ENCODE measurements around the gene CLDN3. TPM values are rescaled to one million over a fixed set of nuclear protein-coding genes. Genes with fewer than 3 reads are reported as not detected.
"Not testable (repeated sequence)": the region's sequence is repeated elsewhere in the genome, so short reads cannot be mapped to it uniquely, and the experiment has no call there.

CLDN3 gene
- total RNA-seq (2014; rRNA removed; shearing (Covaris generic)): not detected in 2 replicates

DNA sequence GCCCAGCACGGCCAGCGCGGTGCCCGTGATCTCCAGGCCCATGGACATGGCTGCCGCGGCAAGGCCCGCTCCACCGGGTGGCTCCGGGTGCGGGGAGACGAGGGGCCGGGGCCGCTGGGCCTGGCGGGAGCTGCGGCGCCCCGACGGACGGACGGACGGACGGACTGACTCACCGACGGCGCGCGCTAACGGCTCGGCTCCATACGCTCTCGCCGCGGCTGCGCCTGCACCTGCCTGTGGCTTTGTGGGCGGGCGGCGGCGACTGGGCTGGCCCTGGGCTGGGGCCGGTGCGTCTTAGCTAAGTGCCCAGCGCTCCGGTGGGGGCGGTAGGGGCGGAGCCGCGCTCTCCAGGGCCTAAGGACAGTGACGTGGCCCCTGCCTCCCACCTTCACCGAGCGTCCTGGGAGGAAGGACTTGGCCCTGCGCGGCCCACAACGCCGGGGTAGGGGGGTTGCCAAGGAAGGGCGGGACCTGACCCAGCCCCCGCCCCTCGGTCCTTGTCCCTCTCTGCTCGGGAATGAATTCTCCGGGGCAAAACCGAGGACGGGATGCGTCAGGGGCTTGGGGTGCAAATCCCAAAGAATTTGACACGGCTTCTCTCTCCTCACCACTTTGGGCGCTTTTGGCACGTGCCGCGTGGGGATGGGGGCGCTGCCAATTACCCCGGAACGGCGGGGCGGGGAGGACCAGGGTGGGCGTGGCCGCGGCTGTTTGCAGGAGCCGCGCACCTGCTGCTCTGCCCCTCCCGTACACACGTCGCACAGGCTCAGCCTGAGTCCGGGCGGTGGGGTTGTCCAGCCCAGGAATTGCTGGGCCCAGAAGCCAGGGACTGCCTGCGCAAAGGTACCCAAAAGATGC, at the start of gene CLDN3:
CLDN3 (minus strand) TSS at position 269 of the 858 bp plus-strand sequence; CDS start at position 48, 221 bp downstream.
- H3K4me3 ChIP-seq: no peak within 1 kb of the TSS
- no peak within 1 kb of the TSS for H3K27ac ChIP-seq
- no peaks in the 10 kb centered on the region for H3K27me3 ChIP-seq
- no peaks in the 10 kb centered on the region for H3K4me1 ChIP-seq
- H3K36me3 ChIP-seq: no peaks in the 10 kb centered on the region
- DNase-seq: peak; percentile 30 to 34
- H3K9me3 ChIP-seq (replicated peaks): no peaks in the 10 kb centered on the region

DNA sequence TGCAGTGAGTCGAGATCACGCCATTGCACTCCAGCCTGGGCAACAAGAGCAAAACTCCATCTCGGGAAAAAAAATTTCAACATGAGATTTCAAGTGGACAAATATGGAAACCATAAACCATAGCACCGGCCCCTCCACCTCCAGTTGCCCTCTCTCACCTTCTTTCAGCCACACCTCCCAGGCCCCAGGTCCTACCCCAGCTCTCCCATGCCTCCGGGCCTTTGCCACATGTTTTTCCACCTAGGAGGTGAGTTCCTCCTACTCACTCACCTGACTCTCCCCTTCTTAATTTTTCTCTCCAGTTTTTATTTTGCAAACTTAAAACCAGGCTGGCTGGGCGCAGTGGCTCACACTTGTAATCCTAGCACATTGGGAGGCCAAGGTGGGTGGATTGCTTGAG, 47.1 kb upstream of the CLDN3 start:
- Histone ChIP-seq H3K27ac (no peak overlapping the region), H3K4me3 (no peak overlapping the region), H3K9me3 (replicated peaks) (no peaks in the 10 kb centered on the region), H3K36me3 (no peaks in the 10 kb centered on the region), H3K4me1 (no peaks in the 10 kb centered on the region), H3K27me3 (no peaks in the 10 kb centered on the region)
- no peak for DNase-seq

DNA sequence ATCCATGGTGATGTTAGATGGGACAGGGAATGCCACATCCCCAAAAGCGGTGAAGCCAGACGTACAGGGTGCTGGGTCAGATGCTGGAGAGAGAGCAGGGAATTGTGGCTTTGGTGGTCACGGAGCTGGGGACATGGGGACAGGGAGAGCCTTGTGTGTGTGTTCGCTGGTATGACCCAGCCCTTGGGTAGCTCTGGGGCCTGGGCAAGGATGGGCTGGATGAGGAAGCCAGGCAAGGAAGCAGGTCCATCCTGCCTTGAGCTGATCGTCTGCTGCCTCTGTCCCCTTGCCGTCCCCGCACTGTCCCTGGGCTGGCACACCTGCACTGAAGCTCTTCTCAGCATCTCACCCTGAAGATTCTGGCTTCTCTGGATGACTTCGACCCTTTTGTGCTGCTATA, 45.4 kb upstream of the CLDN3 start:
- Histone ChIP-seq H3K27me3 (no peaks in the 10 kb centered on the region), H3K4me1 (no peaks in the 10 kb centered on the region), H3K27ac (no peak overlapping the region), H3K4me3 (no peak overlapping the region), H3K9me3 (replicated peaks) (no peaks in the 10 kb centered on the region), H3K36me3 (no peaks in the 10 kb centered on the region)
- no peak for DNase-seq

DNA sequence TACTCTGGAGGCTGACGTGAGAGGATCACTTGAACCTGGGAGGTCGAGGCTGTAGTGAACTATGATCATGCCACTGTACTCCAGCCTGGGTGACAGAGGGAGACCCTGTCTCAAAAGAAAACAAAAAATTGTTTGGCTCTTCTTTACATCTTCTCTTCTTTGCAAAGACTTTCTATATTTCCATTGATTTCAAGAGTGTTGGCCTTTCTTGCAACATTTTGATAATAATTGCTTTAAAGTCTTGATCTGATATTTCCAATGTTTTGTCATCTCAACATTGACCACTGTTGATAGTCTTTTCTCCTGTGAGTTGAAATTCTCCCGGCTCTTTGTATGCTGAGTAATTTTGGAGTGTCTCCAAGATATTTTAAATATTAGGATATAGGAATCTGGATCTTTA, 42.9 kb upstream of the CLDN3 start:
- H3K9me3 ChIP-seq (replicated peaks): no peaks in the 10 kb centered on the region
- no peak for DNase-seq
- no peak overlapping the region for H3K4me3 ChIP-seq
- no peaks in the 10 kb centered on the region for H3K36me3 ChIP-seq
- no peaks in the 10 kb centered on the region for H3K27me3 ChIP-seq
- H3K4me1 ChIP-seq: no peaks in the 10 kb centered on the region
- H3K27ac ChIP-seq: no peak overlapping the region

DNA sequence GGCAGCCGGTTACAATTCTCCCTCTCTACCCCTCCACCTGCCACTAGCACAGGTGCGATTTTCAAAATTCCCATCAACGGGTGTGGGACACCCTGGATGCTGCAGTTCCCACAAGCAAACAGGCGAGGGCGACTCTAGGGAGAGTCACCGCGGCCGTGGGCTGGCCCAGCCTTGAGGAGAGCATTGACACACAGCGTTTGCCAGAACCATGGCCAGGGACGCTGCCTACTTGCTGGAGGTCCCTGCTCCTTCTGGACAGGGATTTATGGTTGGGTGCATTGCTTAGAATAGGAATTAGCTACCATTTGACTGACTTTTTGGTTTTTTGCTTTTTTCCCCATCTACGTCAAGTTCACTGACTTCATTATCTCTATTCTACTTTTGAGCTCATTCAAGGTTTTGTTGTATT, 41.7 kb upstream of the CLDN3 start:
- Histone ChIP-seq H3K36me3 (no peaks in the 10 kb centered on the region), H3K9me3 (replicated peaks) (no peaks in the 10 kb centered on the region), H3K4me1 (no peaks in the 10 kb centered on the region), H3K4me3 (no peak overlapping the region), H3K27me3 (no peaks in the 10 kb centered on the region), H3K27ac (no peak overlapping the region)
- DNase-seq: peak; percentile 68 to 82

DNA sequence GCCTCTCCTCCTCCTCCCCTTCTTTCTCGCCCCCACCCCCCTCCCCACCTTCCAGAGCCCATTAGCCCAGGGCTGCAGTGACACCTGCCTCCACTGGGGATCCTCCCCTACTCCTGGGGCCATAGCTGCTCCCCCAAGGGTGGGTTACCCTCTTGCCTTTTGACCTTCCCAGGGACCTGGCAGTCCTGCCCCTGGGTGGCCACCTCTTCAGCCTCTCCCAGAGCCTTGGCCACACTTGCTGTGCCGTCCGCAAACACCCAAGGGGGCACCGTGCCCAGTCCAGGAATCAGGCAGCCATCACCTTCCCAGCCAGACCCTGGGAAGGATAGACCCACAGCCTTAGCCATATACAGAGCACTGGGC, 40.9 kb upstream of the CLDN3 start:
- no peak overlapping the region for H3K4me3 ChIP-seq
- no peaks in the 10 kb centered on the region for H3K4me1 ChIP-seq
- no peaks in the 10 kb centered on the region for H3K9me3 ChIP-seq (replicated peaks)
- H3K27me3 ChIP-seq: peaks cover 3% of the 10 kb centered on the region; the same call in 1 of the 2 replicates
- no peak overlapping the region for H3K27ac ChIP-seq
- DNase-seq: no peak
- no peaks in the 10 kb centered on the region for H3K36me3 ChIP-seq

DNA sequence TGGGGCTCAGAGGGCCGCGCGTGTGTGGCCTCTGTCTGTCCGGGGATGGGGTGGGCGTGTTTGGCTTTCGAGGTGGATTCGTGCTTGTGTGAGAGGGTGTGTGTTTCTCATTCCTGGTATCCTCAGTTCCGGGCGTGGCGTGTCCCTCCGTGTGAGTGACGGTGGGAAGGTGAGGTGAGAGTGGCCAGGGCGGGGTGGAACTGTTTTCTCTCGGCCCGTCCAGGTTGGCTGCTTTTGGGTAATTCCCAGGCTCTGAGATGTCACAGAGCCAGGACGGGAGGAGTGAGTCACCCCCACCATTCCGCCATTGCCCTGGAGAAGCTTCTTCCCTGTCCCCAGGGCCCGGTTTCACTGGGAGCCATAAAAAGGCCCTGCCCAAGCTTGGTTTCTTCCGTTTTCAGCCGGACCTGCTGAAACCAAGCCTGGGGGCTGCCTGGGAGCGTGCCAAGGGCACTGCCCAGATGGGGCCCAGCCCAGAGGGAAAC, 39.4 kb upstream of the CLDN3 start:
- Histone ChIP-seq H3K9me3 (replicated peaks) (no peaks in the 10 kb centered on the region), H3K27me3 (peaks cover 7% of the 10 kb centered on the region; the same call in 1 of the 2 replicates), H3K4me1 (no peaks in the 10 kb centered on the region), H3K36me3 (no peaks in the 10 kb centered on the region), H3K4me3 (no peak overlapping the region), H3K27ac (no peak overlapping the region)
- DNase-seq: no peak

DNA sequence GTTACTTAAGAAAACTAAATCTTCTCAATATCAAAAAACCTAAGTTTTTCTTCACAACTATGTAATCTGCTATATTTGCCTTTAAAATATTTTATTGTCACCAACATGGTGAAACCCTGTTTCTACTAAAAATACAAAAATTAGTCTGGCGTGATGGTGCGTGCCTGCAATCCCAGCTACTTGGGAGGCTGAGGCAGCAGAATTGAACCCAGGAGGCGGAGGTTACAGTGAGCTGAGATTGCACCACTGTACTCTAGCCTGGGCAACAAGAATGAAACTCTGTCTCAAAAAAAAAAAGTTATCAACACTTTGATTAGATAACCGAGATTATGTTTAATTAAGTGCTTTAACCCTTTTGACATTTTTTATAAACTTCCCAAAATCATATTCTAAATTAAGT, 32.4 kb upstream of the CLDN3 start:
- H3K9me3 ChIP-seq (replicated peaks): no peaks in the 10 kb centered on the region
- peaks cover 7% of the 10 kb centered on the region for H3K27me3 ChIP-seq

DNA sequence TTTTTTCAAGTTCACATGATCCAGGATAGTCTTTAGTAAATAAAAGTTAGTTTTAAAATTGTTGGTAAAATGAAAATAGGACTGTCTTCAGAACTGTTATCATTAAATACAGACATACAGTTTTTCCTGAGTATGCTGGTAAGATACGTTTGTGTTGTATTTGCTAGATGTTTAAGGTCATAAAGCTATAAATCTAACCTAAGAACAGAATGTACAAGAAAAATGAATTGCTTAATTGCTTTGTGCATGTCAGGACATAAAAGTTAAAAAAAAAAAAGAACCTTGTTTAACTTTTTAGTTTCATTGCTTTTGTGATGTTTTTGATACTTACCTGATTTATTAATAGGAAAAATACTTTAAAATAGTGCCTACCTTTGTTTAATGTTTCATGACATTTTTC, 31.5 kb upstream of the CLDN3 start:
- Histone ChIP-seq H3K27me3 (peaks cover 7% of the 10 kb centered on the region), H3K4me1 (no peaks in the 10 kb centered on the region), H3K4me3 (no peak overlapping the region), H3K36me3 (no peaks in the 10 kb centered on the region), H3K27ac (no peak overlapping the region), H3K9me3 (replicated peaks) (no peaks in the 10 kb centered on the region)
- no peak for DNase-seq

More for the DNA sequence above, 32.4 kb upstream of the CLDN3 start:
- DNase-seq: no peak
- no peak overlapping the region for H3K27ac ChIP-seq
- no peak overlapping the region for H3K4me3 ChIP-seq
- no peaks in the 10 kb centered on the region for H3K36me3 ChIP-seq
- no peaks in the 10 kb centered on the region for H3K4me1 ChIP-seq

GRCh38 chr7:73799282-73800141, 29.4 kb upstream of the CLDN3 start:
- no peaks in the 10 kb centered on the region for H3K36me3 ChIP-seq
- H3K9me3 ChIP-seq (replicated peaks): no peaks in the 10 kb centered on the region; the same call in 1 of the 2 replicates
- no peak overlapping the region for H3K27ac ChIP-seq
- no peaks in the 10 kb centered on the region; the same call in 1 of the 2 replicates for H3K27me3 ChIP-seq
- DNase-seq: no peak
- no peaks in the 10 kb centered on the region for H3K4me1 ChIP-seq
- H3K4me3 ChIP-seq: no peak overlapping the region

DNA sequence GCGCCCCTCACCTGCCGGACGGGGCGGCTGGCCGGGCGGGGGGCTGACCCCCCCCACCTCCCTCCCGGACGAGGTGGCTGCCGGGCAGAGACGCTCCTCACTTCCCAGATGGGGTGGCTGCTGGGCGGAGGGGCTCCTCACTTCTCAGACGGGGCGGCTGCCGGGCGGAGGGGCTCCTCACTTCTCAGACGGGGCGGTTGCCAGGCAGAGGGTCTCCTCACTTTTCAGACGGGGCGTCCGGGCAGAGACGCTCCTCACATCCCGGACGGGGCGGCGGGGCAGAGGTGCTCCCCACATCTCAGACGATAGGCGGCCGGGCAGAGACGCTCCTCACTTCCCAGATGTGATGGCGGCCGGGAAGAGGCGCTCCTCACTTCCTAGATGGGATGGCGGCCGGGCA, 27.1 kb upstream of the CLDN3 start:
- H3K9me3 ChIP-seq (replicated peaks); DNase-seq; H3K4me3 ChIP-seq; H3K4me1 ChIP-seq; H3K27ac ChIP-seq; H3K36me3 ChIP-seq; H3K27me3 ChIP-seq: not testable (repeated sequence)

- H3K36me3 ChIP-seq; H3K4me1 ChIP-seq; DNase-seq; H3K27me3 ChIP-seq; H3K9me3 ChIP-seq (replicated peaks); H3K4me3 ChIP-seq; H3K27ac ChIP-seq: not testable (repeated sequence)
These were observed 26.6 kb upstream of the CLDN3 start for GRCh38 chr7:73796656-73797055.

- not testable (repeated sequence) for H3K4me3 ChIP-seq
These were observed 25.1 kb upstream of the CLDN3 start for GRCh38 chr7:73795188-73795587.

GRCh38 chr7:73791170-73791690, 21.2 kb upstream of the CLDN3 start:
- H3K27ac ChIP-seq; H3K36me3 ChIP-seq; H3K9me3 ChIP-seq (replicated peaks); H3K27me3 ChIP-seq; DNase-seq; H3K4me1 ChIP-seq; H3K4me3 ChIP-seq: not testable (repeated sequence)

More at GRCh38 chr7:73795188-73795587, 25.1 kb upstream of the CLDN3 start:
- H3K9me3 ChIP-seq (replicated peaks); DNase-seq; H3K27me3 ChIP-seq; H3K36me3 ChIP-seq; H3K27ac ChIP-seq; H3K4me1 ChIP-seq: not testable (repeated sequence)

GRCh38 chr7:73789051-73789450, 19.0 kb upstream of the CLDN3 start:
- DNase-seq: no peak
- Histone ChIP-seq H3K4me3 (no peak overlapping the region), H3K27ac (no peak overlapping the region), H3K4me1 (no peaks in the 10 kb centered on the region), H3K36me3 (no peaks in the 10 kb centered on the region), H3K9me3 (replicated peaks) (peaks cover 6% of the 10 kb centered on the region), H3K27me3 (no peaks in the 10 kb centered on the region)

Data from SJCRH30 (cell line).